Peyer's patch (tissue), 4 donors: ENCODE results near the gene UBQLN3.

Experiments used
- CTCF ChIP-seq, 6 experiments: fragments of 450-650 bp in 4 of 6; fragments of 200-600 bp in 2 of 6; sonication (generic) in 1 of 6; IDR thresholded peaks; one replicate each; pipeline ENCODE4 v1.5.1; 2017 to 2019; ENCODE audit warnings: antibody characterized with exemption in 6 of 6, mild to moderate bottlenecking in 3 of 6, moderate library complexity in 1 of 6
- POLR2A ChIP-seq, 2 donors: fragments of 450-650 bp; IDR thresholded peaks; one replicate each; pipeline ENCODE4 v1.5.1; 2017; ENCODE audit warnings: antibody characterized with exemption in 2 of 2, mild to moderate bottlenecking in 2 of 2, moderate library complexity in 2 of 2

GRCh38 chr11:5460983-5461621 is 48.7 kb downstream of the UBQLN3 start:
- TF ChIP-seq CTCF (IDR thresholded peaks at IDR 0.05) (no peak), POLR2A (IDR thresholded peaks at IDR 0.05) (no peak)
